GM19328 (cell line): ENCODE data around the gene UNC119B.
"Not testable (repeated sequence)": the region's sequence is repeated elsewhere in the genome, so short reads cannot be mapped to it uniquely, and the experiment has no call there.

ENCODE experiments used
- ATAC-seq: cut with Tn5 transposase; IDR thresholded peaks from one replicate; pipeline ENCODE4 v1.9.1; 2021; ENCODE audit warnings: mild to moderate bottlenecking, moderate library complexity; ENCODE audit not compliant: unreplicated experiment

Gene UNC119B

GRCh38 chr12:120710031-120710804 is at the start of gene UNC119B:
Gene UNC119B (plus strand): TSS chr12:120710458. CDS start chr12:120710475, 17 bp downstream.
- ATAC-seq, result no peak

- ATAC-seq, result no peak
Measured at GRCh38 chr12:120661432-120661831, 48.8 kb upstream of the UNC119B start.

- ATAC-seq, result no peak
Measured at GRCh38 chr12:120662879-120663278, 47.4 kb upstream of the UNC119B start.

GRCh38 chr12:120663741-120664140 is 46.5 kb upstream of the UNC119B start:
- ATAC-seq, result no peak

GRCh38 chr12:120666571-120667390 is 43.5 kb upstream of the UNC119B start:
- no peak for ATAC-seq

GRCh38 chr12:120668091-120668867 is 42.0 kb upstream of the UNC119B start:
- ATAC-seq, result no peak

GRCh38 chr12:120668868-120669840 is 41.1 kb upstream of the UNC119B start:
- ATAC-seq, result peak; percentile 60

GRCh38 chr12:120670237-120670636 is 40.0 kb upstream of the UNC119B start:
- not testable (repeated sequence) for ATAC-seq

- ATAC-seq, result no peak
Measured at GRCh38 chr12:120670667-120671066, 39.6 kb upstream of the UNC119B start.

- ATAC-seq, result no peak
Measured at GRCh38 chr12:120674097-120674636, 36.1 kb upstream of the UNC119B start.

- ATAC-seq, result no peak
Measured at GRCh38 chr12:120677765-120678473, 32.3 kb upstream of the UNC119B start.

- no peak for ATAC-seq
Measured at GRCh38 chr12:120678572-120678971, 31.7 kb upstream of the UNC119B start.

- no peak for ATAC-seq
Measured at GRCh38 chr12:120680165-120680738, 30.0 kb upstream of the UNC119B start.

GRCh38 chr12:120684523-120684932 is 25.7 kb upstream of the UNC119B start:
- no peak for ATAC-seq

- ATAC-seq, result no peak
Measured at GRCh38 chr12:120685522-120685921, 24.7 kb upstream of the UNC119B start.

GRCh38 chr12:120686151-120686689 is 24.0 kb upstream of the UNC119B start:
- ATAC-seq, result peak; percentile 74

GRCh38 chr12:120686690-120687577 is 23.3 kb upstream of the UNC119B start, which contains the start of gene MLEC:
Gene MLEC (plus strand): TSS chr12:120687149. CDS start chr12:120687297, 148 bp downstream.
- peak; percentile 57 for ATAC-seq
